IMR-90 (cell line): ENCODE results near the gene FANCD2. TPM values are rescaled to one million over a fixed set of nuclear protein-coding genes. Genes with fewer than 3 reads are reported as not detected.

Experiments
- ATAC-seq: fragments of 200-7000 bp; cut with Tn5 transposase; 2 replicates; pipeline ENCODE4 v1.9.1; 2020; ENCODE audit warnings: low read depth, mild to moderate bottlenecking, moderate library complexity
- BruUV-seq: library from RNA; stranded (reverse); fragments of 400-500 nt; replicated peaks from 2 replicates; lab custom pipeline; 2021; lab: Mats Ljungman, UMichigan
- CTCF ChIA-PET: fragments of 300-600 bp; formaldehyde crosslinking; extraction: SDS; loops from one replicate; lab custom pipeline; 2021; ENCODE audit warnings: antibody characterized with exemption; lab: Yijun Ruan, JAX
- POLR2A ChIA-PET: fragments of 300-600 bp; sonication (Branson Sonifier 250); formaldehyde crosslinking; loops from one replicate; lab custom pipeline; 2022; ENCODE audit warnings: antibody characterized with exemption; ENCODE audit not compliant: unreplicated experiment; lab: Charles Lee
- DNase-seq: peaks from one replicate; pipeline ENCODE4 v3.0.0; 2013
- H2AFZ ChIP-seq: replicated peaks from 2 replicates; pipeline ENCODE3; 2013; ENCODE audit warnings: low read length, mild to moderate bottlenecking; ENCODE audit not compliant: poor library complexity
- H2AK5ac ChIP-seq: 2 replicates; pipeline ENCODE4 v1.6.1; 2013; ENCODE audit warnings: low read depth, low read length, inconsistent platforms
- H2AK9ac ChIP-seq: replicated peaks from 2 replicates; pipeline ENCODE3; 2013; ENCODE audit warnings: mild to moderate bottlenecking, low read depth, low read length, moderate library complexity; ENCODE audit not compliant: poor library complexity
- H2BK120ac ChIP-seq: 2 replicates; pipeline ENCODE4 v1.6.1; 2013; ENCODE audit warnings: low read depth, low read length, inconsistent platforms
- H2BK15ac ChIP-seq: 3 replicates; pipeline ENCODE4 v1.6.1; 2013; ENCODE audit warnings: low read depth, low read length, inconsistent platforms
- H2BK20ac ChIP-seq: 2 replicates; pipeline ENCODE4 v1.6.1; 2013; ENCODE audit warnings: low read depth, mild to moderate bottlenecking, inconsistent platforms, low read length, moderate library complexity
- H2BK5ac ChIP-seq: 2 replicates; pipeline ENCODE4 v1.6.1; 2013; ENCODE audit warnings: mild to moderate bottlenecking, low read depth, low read length, inconsistent platforms; ENCODE audit not compliant: poor library complexity, severe bottlenecking
- H3K14ac ChIP-seq: replicated peaks from 2 replicates; pipeline ENCODE4 v1.6.1; 2013; ENCODE audit warnings: low read depth, low read length, inconsistent platforms
- H3K18ac ChIP-seq: 2 replicates; pipeline ENCODE4 v1.6.1; 2013; ENCODE audit warnings: low read depth, low read length, control low read depth
- H3K23ac ChIP-seq: 2 replicates; pipeline ENCODE4 v1.6.1; 2013; ENCODE audit warnings: low read depth, low read length, inconsistent platforms
- H3K27ac ChIP-seq: 2 replicates; pipeline ENCODE4 v1.5.1; 2013; ENCODE audit warnings: mild to moderate bottlenecking, control low read depth, low read length; ENCODE audit not compliant: insufficient read depth
- H3K27me3 ChIP-seq: 2 replicates; pipeline ENCODE4 v1.6.1; 2013; ENCODE audit warnings: low read length; ENCODE audit not compliant: control insufficient read depth, insufficient read depth
- H3K36me3 ChIP-seq: 2 replicates; pipeline ENCODE4 v1.6.1; 2013; ENCODE audit warnings: low read length, mixed read lengths; ENCODE audit not compliant: control insufficient read depth, insufficient read depth
- H3K4ac ChIP-seq: 2 replicates; pipeline ENCODE4 v1.6.1; 2013; ENCODE audit warnings: low read depth, low read length, inconsistent platforms
- H3K4me1 ChIP-seq: 2 replicates; pipeline ENCODE4 v1.6.1; 2013; ENCODE audit warnings: low read length, mixed read lengths; ENCODE audit not compliant: control insufficient read depth, insufficient read depth
- H3K4me2 ChIP-seq: 2 replicates; pipeline ENCODE4 v1.6.1; 2013; ENCODE audit warnings: low read depth, mild to moderate bottlenecking, control low read depth, low read length, moderate library complexity
- H3K4me3 ChIP-seq: 2 replicates; pipeline ENCODE4 v1.5.1; 2013; ENCODE audit warnings: low read depth, mild to moderate bottlenecking, control low read depth, low read length, moderate library complexity; ENCODE audit not compliant: insufficient read depth
- H3K56ac ChIP-seq: 2 replicates; pipeline ENCODE4 v1.6.1; 2013; ENCODE audit warnings: low read length, inconsistent platforms; ENCODE audit not compliant: insufficient read depth; ENCODE audit errors: extremely low read depth
- H3K79me1 ChIP-seq, 2 experiments: 2 replicates each; pipeline ENCODE4 v1.6.1; 2013; ENCODE audit warnings: low read length in 2 of 2, inconsistent platforms in 1 of 2, low read depth in 1 of 2
- H3K9ac ChIP-seq: 2 replicates; pipeline ENCODE4 v1.6.1; 2013; ENCODE audit warnings: low read depth, low read length, control low read depth
- H3K9me1 ChIP-seq: 2 replicates; pipeline ENCODE4 v1.6.1; 2013; ENCODE audit warnings: low read length, inconsistent platforms; ENCODE audit not compliant: insufficient read depth
- H3K9me3 ChIP-seq: 2 replicates; pipeline ENCODE4 v1.6.1; 2013; ENCODE audit warnings: low read length; ENCODE audit not compliant: control insufficient read depth, insufficient read depth
- H4K20me1 ChIP-seq: 2 replicates; pipeline ENCODE4 v1.6.1; 2013; ENCODE audit warnings: low read length, inconsistent platforms; ENCODE audit not compliant: insufficient read depth
- H4K5ac ChIP-seq: 2 replicates; pipeline ENCODE4 v1.6.1; 2013; ENCODE audit warnings: mild to moderate bottlenecking, low read depth, low read length, control low read depth
- H4K8ac ChIP-seq, 2 experiments: 2 replicates each; pipeline ENCODE4 v1.6.1; 2013; ENCODE audit warnings: low read depth in 2 of 2, low read length in 2 of 2, control low read depth in 1 of 2, inconsistent platforms in 1 of 2
- H4K91ac ChIP-seq: 2 replicates; pipeline ENCODE4 v1.6.1; 2013; ENCODE audit warnings: low read depth, low read length, inconsistent platforms; ENCODE audit not compliant: insufficient read depth
- BHLHE40 ChIP-seq: fragments of 150-350 bp; IDR thresholded peaks from 2 replicates; pipeline ENCODE4 v1.6.1; 2016; ENCODE audit warnings: mild to moderate bottlenecking, low read depth, low read length
- CEBPB ChIP-seq: IDR thresholded peaks from 2 replicates; pipeline ENCODE4 v1.6.1; 2012; ENCODE audit warnings: low read depth, low read length, improper control_type of control experiment
- CTCF ChIP-seq: conservative IDR thresholded peaks from 2 replicates; pipeline ENCODE4 v1.5.1; 2012; ENCODE audit warnings: mild to moderate bottlenecking, low read depth, low read length, improper control_type of control experiment
- ELK1 ChIP-seq: fragments of 150-350 bp; IDR thresholded peaks from 2 replicates; pipeline ENCODE4 v1.6.1; 2016; ENCODE audit warnings: low read depth, mild to moderate bottlenecking, low read length, moderate library complexity, borderline replicate concordance
- FOS ChIP-seq: fragments of 150-350 bp; IDR thresholded peaks from 2 replicates; pipeline ENCODE4 v1.6.1; 2016; ENCODE audit warnings: low read depth, low read length
- MAFK ChIP-seq: IDR thresholded peaks from 2 replicates; pipeline ENCODE4 v1.6.1; 2012; ENCODE audit warnings: low read depth, low read length, improper control_type of control experiment
- MAZ ChIP-seq: IDR thresholded peaks from 2 replicates; pipeline ENCODE4 v1.6.1; 2012; ENCODE audit warnings: low read depth, mild to moderate bottlenecking, low read length, improper control_type of control experiment, moderate library complexity, borderline replicate concordance
- MXI1 ChIP-seq: IDR thresholded peaks from 2 replicates; pipeline ENCODE4 v1.6.1; 2012; ENCODE audit warnings: low read depth, mild to moderate bottlenecking, low read length, moderate library complexity, borderline replicate concordance
- NFE2L2 ChIP-seq: fragments of 150-350 bp; IDR thresholded peaks from 2 replicates; pipeline ENCODE4 v1.6.1; 2016; ENCODE audit warnings: low read depth, mild to moderate bottlenecking, low read length
- POLR2A ChIP-seq: IDR thresholded peaks from 2 replicates; pipeline ENCODE4 v1.6.1; 2012; ENCODE audit warnings: mild to moderate bottlenecking, low read depth, low read length
- RAD21 ChIP-seq: IDR thresholded peaks from 2 replicates; pipeline ENCODE4 v1.6.1; 2012; ENCODE audit warnings: low read length, improper control_type of control experiment
- RCOR1 ChIP-seq: IDR thresholded peaks from 2 replicates; pipeline ENCODE4 v1.6.1; 2012; ENCODE audit warnings: mild to moderate bottlenecking, low read length, improper control_type of control experiment; ENCODE audit not compliant: insufficient replicate concordance
- RFX5 ChIP-seq: IDR thresholded peaks from 2 replicates; pipeline ENCODE4 v1.8.0; 2012; ENCODE audit warnings: low read depth, mild to moderate bottlenecking, low read length, moderate library complexity
- SMC3 ChIP-seq: fragments of 150-350 bp; IDR thresholded peaks from 2 replicates; pipeline ENCODE4 v1.6.1; 2016; ENCODE audit warnings: low read depth, mild to moderate bottlenecking, antibody characterized with exemption, low read length, moderate library complexity
- USF2 ChIP-seq: fragments of 150-350 bp; IDR thresholded peaks from 2 replicates; pipeline ENCODE4 v1.6.1; 2017; ENCODE audit warnings: mild to moderate bottlenecking, antibody characterized with exemption, low read length, low read depth
- WGBS, 2 experiments: methylation state at CpG; one replicate each; pipeline versions ENCODE4 v1.1.5 to v1.1.7; 2013; ENCODE audit warnings: missing lambda C conversion rate in 2 of 2; ENCODE audit not compliant: insufficient read length in 1 of 2; ENCODE audit errors: extremely low coverage in 2 of 2; 5-methylcytosine and 5-hydroxymethylcytosine counted together
- dilution Hi-C: fragments of 300-500 bp; cut with HindIII; formaldehyde crosslinking; loops from one replicate; pipeline ENCODE4 v1.14.3; 2018; ENCODE audit warnings: low sequenced_read_pairs; ENCODE audit not compliant: unreplicated experiment
- in situ Hi-C: fragments of 300-500 bp; cut with MboI; formaldehyde crosslinking; loops from 3 replicates; pipeline ENCODE4 v1.14.3; 2019; ENCODE audit warnings: low sequenced_read_pairs, inconsistent platforms, mixed read lengths
- intact Hi-C: fragments of 100-400 bp; cut with micrococcal nuclease; formaldehyde crosslinking; loops from 2 replicates; pipeline ENCODE4 v1.10.0; 2022
- polyA plus RNA-seq, 3 experiments: library from polyadenylated mRNA; depleted of rRNA; stranded (reverse); fragments of >200 nt; gene quantifications; 2 replicates each; pipeline ENCODE4 v1.2.3, GENCODE V29; 2012; ENCODE audit warnings: low replicate concordance in 1 of 3
- total RNA-seq: library from RNA; depleted of rRNA; stranded (reverse); fragments of >200 nt; gene quantifications from 2 replicates; pipeline ENCODE4 v1.2.3, GENCODE V29; 2012

Gene FANCD2
- total and polyA plus RNA-seq, 2 of the 4 experiments (the other 2 are of a cell fraction): 8.9 to 19.7 TPM

- Histone ChIP-seq H3K18ac (peak overlapping the region; percentile 1; the same call in 1 of the 2 replicates), H4K8ac (peak overlapping the region in 1 of 2 experiments; percentile 44; a peak in 2 of 4 replicates), H2AK5ac (peak overlapping the region; percentile 71), H3K14ac (peak overlapping the region; percentile 41; the same call in 1 of the 2 replicates), H3K4me2 (no peak overlapping the region), H3K4me3 (no peak overlapping the region), H4K20me1 (no peaks in the 10 kb centered on the region), H3K4ac (peak overlapping the region; percentile 58), H2BK120ac (peak overlapping the region; percentile 76), H3K9me1 (peaks cover 15% of the 10 kb centered on the region), H2BK20ac (peak overlapping the region; percentile 61), H2BK15ac (peak overlapping the region; percentile 48; the same call in 2 of the 3 replicates), H3K56ac (no peak overlapping the region), H3K79me1 (peaks cover 12 to 48% of the 10 kb centered on the region in 2 experiments; a peak in 3 of 4 replicates), H3K9ac (no peak overlapping the region), H3K4me1 (peaks cover 18% of the 10 kb centered on the region), H3K23ac (no peak overlapping the region), H3K27me3 (no peaks in the 10 kb centered on the region), H3K36me3 (peaks cover 25% of the 10 kb centered on the region), H4K5ac (peak overlapping the region; percentile 62; the same call in 1 of the 2 replicates), H2AFZ (no peak overlapping the region), H2AK9ac (no peak overlapping the region), H3K27ac (peak overlapping the region; percentile 13), H4K91ac (peak overlapping the region; percentile 76), H3K9me3 (no peaks in the 10 kb centered on the region), H2BK5ac (peak overlapping the region; percentile 69)
- in situ Hi-C loops: no loop called here
- dilution Hi-C loops: no loop called here
- no TSS peak for BruUV-seq
- intact Hi-C loops: no loop called here
- CTCF ChIA-PET: no interaction called here
- ATAC-seq: peak; percentile 56
- POLR2A ChIA-PET: no interaction called here
- DNase-seq: peak; percentile 89
- WGBS, 2 experiments: 100% methylated on average over 1 of the region's 13 CpGs; no CpG with 5 or more reads in 1 of the 2 experiments
- TF ChIP-seq MAZ (no peak), POLR2A (no peak), CEBPB (no peak; the same call in 1 of the 2 replicates), RAD21 (no peak), MAFK (no peak), BHLHE40 (peak; percentile 89), MXI1 (no peak), RCOR1 (no peak), USF2 (peak; percentile 69), SMC3 (no peak; the same call in 1 of the 2 replicates), RFX5 (no peak), NFE2L2 (no peak), FOS (peak; percentile 76), ELK1 (no peak), CTCF (no peak)
Measured at GRCh38 chr3:10017636-10018292, 8.5 kb upstream of the FANCD2 start.
